HG03342 (cell line): ENCODE results near the gene SDK2.

Source experiments
- ATAC-seq: cut with Tn5 transposase; IDR thresholded peaks from one replicate; pipeline ENCODE4 v1.9.1; 2021; ENCODE audit warnings: mild to moderate bottlenecking, moderate library complexity; ENCODE audit not compliant: unreplicated experiment

SDK2 gene

GRCh38 chr17:73379826-73380225 is 264.4 kb downstream of the SDK2 start:
- ATAC-seq, result no peak

- no peak for ATAC-seq
These were observed 265.2 kb downstream of the SDK2 start for GRCh38 chr17:73378974-73379470.

GRCh38 chr17:73376636-73377035 is 267.6 kb downstream of the SDK2 start:
- ATAC-seq, result no peak

- ATAC-seq, result no peak
These were observed 268.1 kb downstream of the SDK2 start for GRCh38 chr17:73376152-73376551.

GRCh38 chr17:73371836-73372235 is 272.4 kb downstream of the SDK2 start:
- no peak for ATAC-seq

GRCh38 chr17:73371285-73371684 is 273.0 kb downstream of the SDK2 start:
- no peak for ATAC-seq

GRCh38 chr17:73369817-73370490 is 274.3 kb downstream of the SDK2 start:
- peak; percentile 72 for ATAC-seq

- no peak for ATAC-seq
These were observed 275.1 kb downstream of the SDK2 start for GRCh38 chr17:73369111-73369521.

GRCh38 chr17:73368085-73368631 is 276.1 kb downstream of the SDK2 start:
- no peak for ATAC-seq

- no peak for ATAC-seq
These were observed 278.2 kb downstream of the SDK2 start for GRCh38 chr17:73365906-73366623.

- no peak for ATAC-seq
These were observed 278.9 kb downstream of the SDK2 start for GRCh38 chr17:73365301-73365874.

GRCh38 chr17:73364155-73364522 is 280.1 kb downstream of the SDK2 start:
- ATAC-seq, result no peak

GRCh38 chr17:73363442-73364154 is 280.6 kb downstream of the SDK2 start:
- no peak for ATAC-seq

GRCh38 chr17:73362697-73363096 is 281.5 kb downstream of the SDK2 start:
- no peak for ATAC-seq

- ATAC-seq, result no peak
These were observed 283.1 kb downstream of the SDK2 start for GRCh38 chr17:73360961-73361761.

- no peak for ATAC-seq
These were observed 284.2 kb downstream of the SDK2 start for GRCh38 chr17:73359987-73360410.

- ATAC-seq, result no peak
These were observed 284.9 kb downstream of the SDK2 start for GRCh38 chr17:73359352-73359751.

- ATAC-seq, result no peak
These were observed 285.6 kb downstream of the SDK2 start for GRCh38 chr17:73358668-73359067.

- no peak for ATAC-seq
These were observed 286.3 kb downstream of the SDK2 start for GRCh38 chr17:73357981-73358380.

- ATAC-seq, result no peak
These were observed 286.9 kb downstream of the SDK2 start for GRCh38 chr17:73357318-73357717.
